Measurements from ENCODE around the gene DAP.

Gene DAP

GRCh38 chr5:10673407-10673806 is 87.6 kb downstream of the DAP start:
- no peak for DNase-seq (ENCODE audit: low read depth)
- TF ChIP-seq CTCF (IDR thresholded peaks at IDR 0.05; ENCODE audit: low read length, missing control alignments): no peak
- no peak overlapping the region for H3K4me3 ChIP-seq (replicated peaks; ENCODE audit: low read depth, low read length)

GRCh38 chr5:10673017-10673389 is 88.0 kb downstream of the DAP start:
- TF ChIP-seq CTCF (IDR thresholded peaks at IDR 0.05; ENCODE audit: low read length, missing control alignments): no peak
- no peak overlapping the region for H3K4me3 ChIP-seq (replicated peaks; ENCODE audit: low read depth, low read length)
- DNase-seq (ENCODE audit: low read depth): no peak

- DNase-seq (ENCODE audit: low read depth): no peak
- no peak overlapping the region for H3K4me3 ChIP-seq (replicated peaks; ENCODE audit: low read depth, low read length)
- no peak for TF ChIP-seq CTCF (IDR thresholded peaks at IDR 0.05; ENCODE audit: low read length, missing control alignments)
These were observed 88.7 kb downstream of the DAP start for GRCh38 chr5:10672146-10673016.

- DNase-seq (ENCODE audit: low read depth): peak; percentile 32
- H3K4me3 ChIP-seq (replicated peaks; ENCODE audit: low read depth, low read length): no peak overlapping the region
- TF ChIP-seq CTCF (IDR thresholded peaks at IDR 0.05; ENCODE audit: low read length, missing control alignments): no peak
These were observed 89.7 kb downstream of the DAP start for GRCh38 chr5:10671041-10672008.

- no peak overlapping the region for H3K4me3 ChIP-seq (replicated peaks; ENCODE audit: low read depth, low read length)
- TF ChIP-seq CTCF (IDR thresholded peaks at IDR 0.05; ENCODE audit: low read length, missing control alignments): no peak
- DNase-seq (ENCODE audit: low read depth): no peak
These were observed 91.1 kb downstream of the DAP start for GRCh38 chr5:10669983-10670382.

- H3K4me3 ChIP-seq (replicated peaks; ENCODE audit: low read depth, low read length): no peak overlapping the region
- TF ChIP-seq CTCF (IDR thresholded peaks at IDR 0.05; ENCODE audit: low read length, missing control alignments): no peak
- no peak for DNase-seq (ENCODE audit: low read depth)
These were observed 92.3 kb downstream of the DAP start for GRCh38 chr5:10668697-10669096.
